RPMI7951 (cell line): ENCODE results near the gene MPZL2. TPM values are rescaled to one million over a fixed set of nuclear protein-coding genes. Genes with fewer than 3 reads are reported as not detected.

Source experiments
- DNase-seq: peaks from one replicate; pipeline ENCODE4 v3.0.0-alpha.2; 2012; ENCODE audit warnings: low read depth
- total RNA-seq: library from RNA; depleted of rRNA; stranded (reverse); fragments of >200 nt; shearing (Covaris generic); gene quantifications from 2 replicates; pipeline ENCODE4 v1.2.3, GENCODE V29; 2014

MPZL2 gene
- total RNA-seq, 1 experiment from 2014 or later, result 0.72 TPM

DNA sequence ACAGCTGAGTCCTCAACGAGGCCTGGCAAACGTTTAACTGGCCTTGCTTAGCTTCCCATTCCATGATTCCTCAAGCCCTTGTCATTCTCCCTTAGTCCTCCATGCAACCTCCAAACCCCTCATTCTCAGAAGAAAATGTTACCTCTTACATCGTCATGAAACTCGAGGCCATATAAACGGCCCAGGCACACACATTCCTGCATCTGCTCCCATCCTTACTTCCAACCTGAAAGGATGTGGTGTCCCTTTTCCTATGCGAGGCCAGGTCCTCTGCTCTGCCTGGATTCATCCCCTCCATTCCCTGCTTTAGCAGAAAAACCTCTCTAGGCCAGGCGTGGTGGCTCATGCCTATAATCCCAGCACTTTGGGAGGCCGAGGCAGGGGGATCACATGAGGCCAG lies 20.9 kb downstream of the MPZL2 start:
- no peak for DNase-seq

DNA sequence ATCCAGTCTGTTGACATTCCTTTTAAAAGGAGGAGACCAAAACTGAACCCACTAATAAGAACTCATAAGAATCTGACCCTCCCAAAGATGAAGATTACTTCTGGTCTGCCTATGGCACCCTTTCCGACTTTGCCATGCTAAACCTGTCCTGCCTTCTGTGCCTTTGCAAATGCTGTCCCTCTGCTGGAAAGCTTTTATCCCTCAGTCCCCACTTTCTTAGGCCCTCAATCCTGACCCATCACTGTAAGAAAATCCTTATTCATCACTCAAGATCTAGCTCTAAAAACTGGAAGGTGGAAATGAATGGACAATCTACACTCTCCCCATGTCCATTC lies 22.4 kb downstream of the MPZL2 start:
- no peak for DNase-seq

GRCh38 chr11:118240999-118241763 lies 22.9 kb downstream of the MPZL2 start:
- peak; percentile 37 for DNase-seq

GRCh38 chr11:118239509-118240205 lies 24.4 kb downstream of the MPZL2 start:
- no peak for DNase-seq

DNA sequence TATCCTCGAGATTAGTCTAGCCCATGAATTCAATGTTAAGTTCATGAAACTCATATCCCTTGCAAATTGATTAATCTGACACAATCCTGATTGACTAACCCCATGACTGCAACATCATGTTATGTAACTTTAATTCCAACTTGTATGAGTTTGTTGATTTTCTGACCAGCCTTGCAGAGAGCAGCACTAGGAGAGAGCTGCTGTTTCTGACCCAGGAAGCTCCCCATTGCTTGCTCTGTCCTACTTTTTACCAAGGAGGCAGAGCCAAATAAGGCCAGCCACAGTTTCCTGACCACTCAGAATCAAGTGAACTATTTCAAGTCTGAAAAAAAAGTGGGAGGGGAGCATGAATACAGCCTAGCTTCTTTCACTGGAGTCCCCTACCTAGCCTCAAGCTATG lies 25.2 kb downstream of the MPZL2 start:
- no peak for DNase-seq

GRCh38 chr11:118238421-118238820 lies 25.7 kb downstream of the MPZL2 start:
- DNase-seq, result no peak

GRCh38 chr11:118236170-118236569 lies 27.9 kb downstream of the MPZL2 start:
- DNase-seq, result no peak

- no peak for DNase-seq
These were observed 29.3 kb downstream of the MPZL2 start for GRCh38 chr11:118234833-118235232.

- DNase-seq, result no peak
These were observed 30.2 kb downstream of the MPZL2 start for GRCh38 chr11:118233850-118234249.

GRCh38 chr11:118233377-118233776 lies 30.7 kb downstream of the MPZL2 start:
- no peak for DNase-seq

DNA sequence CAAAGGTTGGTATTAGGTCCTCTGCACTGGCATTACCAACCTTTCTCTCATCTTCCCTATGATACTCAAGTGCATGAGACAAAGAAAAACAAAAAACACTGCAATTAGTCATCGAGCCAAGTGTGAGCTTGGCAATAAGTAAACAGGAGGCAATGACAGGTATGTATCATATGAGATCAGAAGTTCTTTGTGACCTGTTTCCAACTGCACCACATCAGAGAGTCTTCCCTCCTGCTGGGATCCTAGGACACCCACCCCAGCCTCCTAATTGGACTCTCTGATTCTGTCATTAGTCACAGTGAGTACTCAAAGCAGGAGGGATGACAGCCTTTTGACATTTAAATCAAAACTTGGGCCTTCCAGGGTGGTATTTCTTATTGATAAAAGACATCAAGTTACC lies 31.4 kb downstream of the MPZL2 start:
- no peak for DNase-seq

DNA sequence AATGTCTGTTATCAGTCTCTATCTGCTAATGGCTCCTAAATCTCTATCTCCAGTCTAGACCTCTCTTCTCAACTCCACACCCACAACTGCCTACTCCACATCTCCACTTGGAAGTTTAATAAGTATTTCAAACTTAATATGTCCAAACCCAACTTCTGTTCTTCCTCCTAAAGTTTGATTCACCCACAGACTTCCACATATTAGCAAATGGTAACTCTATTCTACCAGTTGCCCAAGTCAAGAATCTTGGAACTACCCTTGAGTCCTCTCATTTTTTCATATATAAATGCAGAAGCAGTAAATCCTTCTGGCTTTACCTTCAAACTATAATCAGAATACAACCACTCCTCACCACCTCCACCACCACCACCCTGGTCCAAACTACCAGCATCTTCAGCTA lies 32.6 kb downstream of the MPZL2 start:
- DNase-seq, result no peak

- DNase-seq, result no peak
These were observed 34.0 kb downstream of the MPZL2 start for GRCh38 chr11:118230088-118230487.

DNA sequence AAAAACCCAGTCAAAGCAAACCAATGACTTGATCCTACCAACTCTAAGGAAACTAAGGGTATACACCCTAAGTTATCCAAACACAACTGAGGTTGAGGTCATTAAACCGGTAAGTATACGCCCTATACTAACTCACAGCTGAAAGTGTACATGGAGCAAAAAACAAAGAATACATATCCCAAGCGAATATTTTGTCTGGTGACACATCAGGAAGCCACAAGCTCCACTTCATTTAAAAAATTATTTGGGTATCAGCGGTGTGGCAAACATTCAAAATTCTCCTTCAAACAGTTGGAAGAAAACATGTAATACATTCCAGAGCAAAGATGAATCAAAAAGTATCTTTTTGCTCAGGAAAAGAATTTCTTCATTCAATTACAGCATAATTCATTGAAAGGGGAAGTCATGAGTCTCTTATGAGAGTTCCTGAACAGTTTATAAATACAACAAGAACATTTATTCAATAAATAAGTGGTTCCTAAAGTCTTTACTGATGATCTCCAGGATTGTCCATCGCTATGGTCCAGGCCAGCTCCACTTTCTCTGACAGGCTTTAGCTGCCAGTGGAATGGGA lies 34.7 kb downstream of the MPZL2 start:
- no peak for DNase-seq

- no peak for DNase-seq
These were observed 36.0 kb downstream of the MPZL2 start for GRCh38 chr11:118227865-118228785.

GRCh38 chr11:118226781-118227180 lies 37.3 kb downstream of the MPZL2 start:
- DNase-seq, result no peak

- DNase-seq, result peak; percentile 38
These were observed 37.8 kb downstream of the MPZL2 start for GRCh38 chr11:118226296-118226695.

DNA sequence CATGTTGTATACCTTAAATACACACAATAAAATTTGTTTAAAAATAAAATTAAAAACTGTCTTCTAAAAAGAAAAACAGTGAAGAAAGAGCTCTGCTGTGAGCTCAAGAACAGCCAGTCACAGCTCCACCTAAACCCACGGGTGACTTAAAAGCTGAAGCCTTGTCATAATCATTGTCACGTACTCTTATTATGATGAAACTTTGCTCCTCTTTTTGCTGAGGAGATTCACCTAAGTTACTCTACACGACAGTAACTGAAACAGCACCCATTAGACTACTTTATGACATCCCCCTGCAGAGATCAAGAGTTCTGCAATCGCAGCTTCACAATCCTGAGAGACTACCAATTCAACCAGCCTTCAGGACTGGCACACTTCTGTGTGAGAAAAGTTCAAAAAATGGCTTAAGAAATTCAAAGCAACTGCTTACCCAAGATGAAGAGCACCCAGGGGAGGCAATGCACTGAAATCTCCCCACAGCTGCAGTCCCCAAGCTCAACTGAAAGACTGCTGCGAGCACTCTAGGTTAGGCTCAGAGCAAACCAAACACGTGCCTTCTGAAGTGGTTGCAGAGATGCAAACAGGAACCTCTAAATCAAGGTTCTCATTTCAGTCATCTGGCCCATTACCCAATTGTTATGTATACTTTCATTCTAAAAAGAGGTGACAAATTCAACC lies 39.4 kb downstream of the MPZL2 start, which contains the start of gene JAML:
Gene JAML (minus strand): TSS at position 501 of the 678 bp plus-strand sequence. CDS start 10,145 bp downstream, outside the sequence.
- no peak for DNase-seq

DNA sequence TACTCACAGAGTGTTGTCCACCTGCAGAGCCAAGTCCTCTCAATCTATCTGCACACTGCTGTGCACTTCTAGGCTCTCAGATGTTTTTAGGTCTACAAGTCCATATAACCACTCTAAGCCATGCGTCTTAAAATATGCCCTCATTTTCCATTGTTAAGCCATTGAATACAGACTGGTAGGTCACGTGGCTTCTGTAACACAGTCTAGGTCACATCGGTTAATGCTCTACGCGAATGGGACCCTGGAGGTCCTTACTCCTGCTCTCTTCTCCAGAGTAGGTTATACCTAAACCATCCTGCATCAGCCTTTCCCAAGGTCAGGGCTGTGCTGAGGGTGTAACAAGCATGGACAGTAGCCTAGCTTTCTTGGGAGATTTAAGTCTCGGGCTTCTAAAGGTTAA lies 40.1 kb downstream of the MPZL2 start:
- DNase-seq, result no peak

GRCh38 chr11:118223570-118223969 lies 40.5 kb downstream of the MPZL2 start:
- no peak for DNase-seq

- no peak for DNase-seq
These were observed 41.7 kb downstream of the MPZL2 start for GRCh38 chr11:118222437-118222836.
